ENCODE results near the gene IER5. TPM values are rescaled to one million over a fixed set of nuclear protein-coding genes. Genes with fewer than 3 reads are reported as not detected.

The IER5 gene
- total and polyA plus RNA-seq, 9 of the 15 experiments (the other 6 are each of a cell fraction or from before 2014, with no cell fraction given): 2.4 to 32.1 (median 12.0) TPM

GRCh38 chr1:181087400-181087901 lies 1.0 kb upstream of the IER5 start (continued):
- TF ChIP-seq RREB1 (CRISPR knock-in tag; IDR thresholded peaks at IDR 0.05) (no peak), RBM14 (IDR thresholded peaks at IDR 0.05; ENCODE audit: borderline replicate concordance, insufficient read depth, low read depth, low read length) (no peak), JUN (IDR thresholded peaks at IDR 0.05; ENCODE audit: borderline replicate concordance, low read depth, low read length) (peak; percentile 15; the same call in 1 of the 2 replicates), JUN (CRISPR knock-in tag; IDR thresholded peaks at IDR 0.05; ENCODE audit: borderline replicate concordance) (no peak), MXD1 (CRISPR knock-in tag; IDR thresholded peaks at IDR 0.05; ENCODE audit: borderline replicate concordance, poor library complexity, severe bottlenecking) (no peak), BCLAF1 (IDR thresholded peaks at IDR 0.05; ENCODE audit: borderline replicate concordance in 1 of 2, control insufficient read depth in 1 of 2, low read depth in 2 of 2, low read length in 1 of 2) (no peak), JUND (IDR thresholded peaks at IDR 0.05; ENCODE audit: borderline replicate concordance, low read depth, low read length) (peak; percentile 57), JUND (tag; IDR thresholded peaks at IDR 0.05; ENCODE audit: borderline replicate concordance, low read depth, low read length) (peak; percentile 80; the same call in 2 of the 3 replicates), TFAM (CRISPR knock-in tag; conservative IDR thresholded peaks at IDR 0.05) (no peak), FOXK2 (conservative IDR thresholded peaks at IDR 0.05 in 1 of 2, IDR thresholded peaks at IDR 0.05 in 1 of 2; ENCODE audit: low read depth in 2 of 2) (peak; percentile 77 to 82), ZBTB1 (CRISPR knock-in tag; IDR thresholded peaks at IDR 0.05; ENCODE audit: borderline replicate concordance, low read depth) (peak; percentile 51; the same call in 1 of the 2 replicates), U2AF2 (optimal IDR thresholded peaks at IDR 0.05; ENCODE audit: low read depth, low read length) (no peak), ZEB2 (IDR thresholded peaks at IDR 0.05) (no peak), ZNF740 (CRISPR knock-in tag; IDR thresholded peaks at IDR 0.05) (no peak), ZNF740 (tag; IDR thresholded peaks at IDR 0.05) (0 out of 4 replicates have a peak, but pooled peaks of 1 of the 2 experiments have one; percentile 23), NFRKB (IDR thresholded peaks at IDR 0.05; ENCODE audit: low read depth) (no peak), ZNF766 (CRISPR knock-in tag; conservative IDR thresholded peaks at IDR 0.05) (0 out of 2 replicates have a peak, but pooled peaks have one; percentile 28)
